Chondrocyte (in vitro differentiated cells): ENCODE measurements around the gene GSTM2. TPM values are rescaled to one million over a fixed set of nuclear protein-coding genes. Genes with fewer than 3 reads are reported as not detected.

Source experiments
- DNase-seq: peaks from one replicate; pipeline ENCODE4 v3.0.0; 2021; ENCODE audit warnings: mixed read lengths, low spot score
- H3K27ac Mint-ChIP-seq: one replicate; pipeline ENCODE4 v1.8.0; 2021; ENCODE audit warnings: mild to moderate bottlenecking, moderate library complexity, mixed read lengths; ENCODE audit not compliant: unreplicated experiment
- H3K27me3 Mint-ChIP-seq: 2 replicates; pipeline ENCODE4 v1.8.0; 2021; ENCODE audit warnings: low read depth, mixed read lengths
- H3K36me3 Mint-ChIP-seq: 2 replicates; pipeline ENCODE4 v1.8.0; 2021; ENCODE audit warnings: low read depth, mixed read lengths
- H3K4me1 Mint-ChIP-seq: 2 replicates; pipeline ENCODE4 v1.8.0; 2021; ENCODE audit warnings: low read depth, mild to moderate bottlenecking, mixed read lengths
- H3K4me3 Mint-ChIP-seq: one replicate; pipeline ENCODE4 v1.8.0; 2021; ENCODE audit warnings: mild to moderate bottlenecking, moderate library complexity, mixed read lengths; ENCODE audit not compliant: unreplicated experiment
- H3K9me3 Mint-ChIP-seq: 2 replicates; pipeline ENCODE4 v1.8.0; 2021; ENCODE audit warnings: low read depth, mixed read lengths
- total RNA-seq: library from RNA; stranded (reverse); gene quantifications from 3 replicates; pipeline ENCODE4 v1.2.1, GENCODE V29; 2021
- TF ChIP-seq, protein P1 (sequence below): fragments of 200-600 bp; sonication (generic); IDR thresholded peaks from 2 replicates; pipeline ENCODE4 v1.5.0; 2021; ENCODE audit warnings: antibody characterized with exemption, mild to moderate bottlenecking, moderate library complexity

The GSTM2 gene
- total RNA-seq, 1 donor from 2014 or later = 25.8 TPM

DNA sequence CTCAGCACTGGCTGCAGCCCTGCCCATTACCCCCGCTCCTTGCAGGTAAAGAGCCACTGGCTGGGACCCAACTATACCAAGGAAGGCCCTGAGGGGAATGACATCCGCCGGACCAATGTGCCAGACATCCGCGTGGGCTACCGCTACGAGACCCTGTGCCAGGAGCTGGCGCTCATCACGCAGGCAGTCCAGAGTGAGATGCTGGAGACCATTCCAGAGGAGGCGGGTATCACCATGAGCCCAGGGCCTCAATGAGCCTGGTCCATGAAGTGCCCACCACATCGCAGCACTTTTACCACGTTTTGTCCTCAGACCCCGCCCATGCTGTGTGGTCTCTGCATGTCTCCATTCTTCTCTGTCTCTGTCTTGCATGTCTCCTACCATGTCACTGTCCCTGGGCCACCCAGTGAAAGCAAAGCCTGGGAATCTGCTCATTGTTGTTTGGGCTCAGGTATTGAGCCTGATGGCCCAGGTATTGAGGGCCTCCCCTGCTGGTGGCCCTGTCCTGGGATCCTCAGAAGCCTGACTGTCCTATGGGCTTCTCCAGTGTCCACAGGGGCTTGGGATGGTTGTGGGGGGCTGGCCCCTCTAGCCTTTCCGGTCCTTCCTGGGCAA is 36.9 kb upstream of the GSTM2 start:
- Mint-ChIP-seq H3K36me3 (peaks cover 34% of the 10 kb centered on the region), H3K9me3 (no peaks in the 10 kb centered on the region), H3K27ac (no peak overlapping the region), H3K27me3 (no peaks in the 10 kb centered on the region), H3K4me1 (peaks cover 1% of the 10 kb centered on the region), H3K4me3 (no peak overlapping the region)
- TF ChIP-seq, protein P1, sequence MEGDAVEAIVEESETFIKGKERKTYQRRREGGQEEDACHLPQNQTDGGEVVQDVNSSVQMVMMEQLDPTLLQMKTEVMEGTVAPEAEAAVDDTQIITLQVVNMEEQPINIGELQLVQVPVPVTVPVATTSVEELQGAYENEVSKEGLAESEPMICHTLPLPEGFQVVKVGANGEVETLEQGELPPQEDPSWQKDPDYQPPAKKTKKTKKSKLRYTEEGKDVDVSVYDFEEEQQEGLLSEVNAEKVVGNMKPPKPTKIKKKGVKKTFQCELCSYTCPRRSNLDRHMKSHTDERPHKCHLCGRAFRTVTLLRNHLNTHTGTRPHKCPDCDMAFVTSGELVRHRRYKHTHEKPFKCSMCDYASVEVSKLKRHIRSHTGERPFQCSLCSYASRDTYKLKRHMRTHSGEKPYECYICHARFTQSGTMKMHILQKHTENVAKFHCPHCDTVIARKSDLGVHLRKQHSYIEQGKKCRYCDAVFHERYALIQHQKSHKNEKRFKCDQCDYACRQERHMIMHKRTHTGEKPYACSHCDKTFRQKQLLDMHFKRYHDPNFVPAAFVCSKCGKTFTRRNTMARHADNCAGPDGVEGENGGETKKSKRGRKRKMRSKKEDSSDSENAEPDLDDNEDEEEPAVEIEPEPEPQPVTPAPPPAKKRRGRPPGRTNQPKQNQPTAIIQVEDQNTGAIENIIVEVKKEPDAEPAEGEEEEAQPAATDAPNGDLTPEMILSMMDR = no peak
- DNase-seq = no peak

DNA sequence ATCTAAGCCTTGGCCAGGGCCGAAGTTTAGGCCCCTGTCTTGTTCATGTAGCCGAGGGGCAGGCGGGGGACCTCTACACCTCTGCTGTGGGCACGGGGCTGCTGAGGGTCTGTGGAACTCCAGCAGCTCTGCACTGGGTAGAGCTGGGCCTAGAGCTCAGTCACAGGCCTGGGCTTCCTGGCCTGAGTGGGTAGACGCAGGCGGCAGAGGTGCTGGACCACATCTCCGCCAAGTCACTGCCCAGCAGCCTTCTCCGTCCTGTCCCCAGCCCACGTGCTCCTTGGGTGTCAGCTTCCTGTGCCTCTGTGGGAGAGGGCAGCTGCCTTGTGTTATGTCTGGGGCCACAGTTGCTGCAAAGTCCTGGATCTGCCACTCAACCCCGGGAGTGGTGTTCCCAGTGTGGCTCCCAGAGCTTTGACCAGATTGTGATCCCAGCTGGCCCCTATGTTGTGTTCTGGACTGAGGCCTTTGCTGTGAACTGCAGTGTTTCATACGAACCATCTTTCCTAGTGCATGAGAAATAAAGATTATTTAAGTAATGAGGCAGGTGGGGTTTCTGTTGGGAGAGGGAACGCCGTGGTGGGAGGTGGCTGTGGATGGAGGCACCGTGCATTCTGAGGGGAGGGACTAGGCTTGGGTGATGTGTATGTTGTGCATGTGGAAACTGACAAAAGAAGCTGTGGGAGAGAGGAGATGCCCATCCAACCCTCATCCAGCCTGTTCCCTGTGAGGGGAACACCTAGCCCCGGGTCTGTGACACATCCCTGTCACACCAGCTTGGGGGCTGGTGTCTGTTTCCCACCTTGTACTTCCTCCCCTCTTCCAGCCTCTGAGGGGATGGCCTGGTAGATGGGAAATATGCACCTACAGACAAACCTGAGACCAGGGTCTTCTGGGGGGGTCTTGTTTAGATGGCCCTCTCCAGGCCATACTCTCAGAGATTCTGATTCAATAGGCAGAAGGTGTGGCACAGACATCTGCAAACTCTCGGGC is 36.0 kb upstream of the GSTM2 start:
- H3K27me3 Mint-ChIP-seq = no peaks in the 10 kb centered on the region
- no peak for DNase-seq
- TF ChIP-seq, protein P1 = no peak
- peaks cover 6% of the 10 kb centered on the region for H3K4me1 Mint-ChIP-seq
- no peak overlapping the region for H3K4me3 Mint-ChIP-seq
- peaks cover 28% of the 10 kb centered on the region for H3K36me3 Mint-ChIP-seq
- no peaks in the 10 kb centered on the region for H3K9me3 Mint-ChIP-seq
- no peak overlapping the region for H3K27ac Mint-ChIP-seq

DNA sequence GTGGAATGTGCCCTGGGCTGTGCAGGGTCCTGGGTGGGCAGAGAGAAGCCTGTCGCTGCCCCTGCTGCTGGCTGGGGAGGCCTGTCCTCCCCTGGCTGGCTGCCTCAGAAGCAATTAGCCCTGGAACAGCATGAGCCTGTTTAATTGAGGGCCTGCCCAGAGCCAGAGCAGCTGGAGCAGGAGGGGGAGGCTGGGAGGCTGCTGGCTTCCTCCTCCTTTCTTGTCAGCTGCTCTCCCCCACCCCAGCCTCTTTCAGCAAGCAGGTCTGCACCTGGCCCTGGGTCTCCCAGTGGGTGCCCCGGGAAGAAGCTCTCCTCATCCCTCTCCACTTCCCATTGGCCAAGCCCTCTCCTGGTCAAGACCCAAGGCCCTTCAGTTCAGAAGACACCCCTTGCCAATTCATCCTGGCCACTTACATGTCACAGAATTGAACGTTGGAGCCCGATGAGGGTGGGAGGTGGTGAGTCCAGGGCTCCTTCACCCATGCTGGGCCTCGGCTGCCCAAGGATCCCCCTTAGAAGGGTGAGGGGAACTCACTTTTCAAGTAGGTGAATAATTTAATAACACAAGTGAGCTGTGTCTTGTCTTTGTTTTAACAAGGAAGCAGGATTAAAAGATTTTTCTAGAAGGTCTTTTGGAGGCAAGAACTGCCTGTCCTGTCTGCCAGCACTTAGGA is 35.0 kb upstream of the GSTM2 start:
- H3K9me3 Mint-ChIP-seq = no peaks in the 10 kb centered on the region
- H3K4me1 Mint-ChIP-seq = peaks cover 6% of the 10 kb centered on the region
- peaks cover 23% of the 10 kb centered on the region for H3K36me3 Mint-ChIP-seq
- H3K27ac Mint-ChIP-seq = no peak overlapping the region
- H3K27me3 Mint-ChIP-seq = no peaks in the 10 kb centered on the region
- no peak overlapping the region for H3K4me3 Mint-ChIP-seq
- DNase-seq = no peak
- TF ChIP-seq, protein P1 = no peak

DNA sequence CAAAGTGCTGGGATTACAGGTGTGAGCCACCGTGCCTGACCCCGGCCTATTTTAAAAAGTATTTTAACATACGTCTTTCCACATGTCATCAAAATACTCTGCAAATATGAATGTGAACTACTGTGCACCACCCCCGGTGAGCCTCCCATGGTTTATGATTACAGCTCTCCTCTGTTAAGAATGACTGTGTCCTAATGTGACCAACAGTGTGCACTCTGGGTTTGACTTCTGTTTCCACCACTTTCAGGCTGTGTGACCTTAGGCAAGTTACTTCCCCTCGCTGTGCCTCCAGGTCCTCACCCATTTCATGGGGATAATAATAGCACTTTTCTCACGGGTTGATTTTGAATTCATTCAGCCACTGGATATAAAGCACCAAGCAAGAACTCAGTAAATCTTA is 33.6 kb upstream of the GSTM2 start:
- Mint-ChIP-seq H3K4me3 (no peak overlapping the region), H3K4me1 (peaks cover 6% of the 10 kb centered on the region), H3K36me3 (peaks cover 14% of the 10 kb centered on the region), H3K9me3 (no peaks in the 10 kb centered on the region), H3K27ac (no peak overlapping the region), H3K27me3 (no peaks in the 10 kb centered on the region)
- TF ChIP-seq, protein P1 = no peak
- no peak for DNase-seq
